Muscle layer of duodenum (tissue), 2 donors: ENCODE data around the gene CCDC70.
A peak's percentile ranks its signal among the peaks of the same experiment; 100 is the strongest.

Source experiments
- H3K27ac ChIP-seq: one replicate; pipeline ENCODE4 v1.7.0; 2013; ENCODE audit warnings: mild to moderate bottlenecking, low read length
- H3K27me3 ChIP-seq: one replicate; pipeline ENCODE4 v1.7.0; 2013; ENCODE audit warnings: low read depth, mild to moderate bottlenecking, control low read depth, low read length
- H3K36me3 ChIP-seq, 2 donors: one replicate each; pipeline ENCODE4 v1.7.0; 2013; ENCODE audit warnings: low read length in 2 of 2, control low read depth in 1 of 2, mild to moderate bottlenecking in 1 of 2; ENCODE audit not compliant: insufficient read depth in 2 of 2, control insufficient read depth in 1 of 2
- H3K4me1 ChIP-seq, 2 donors: one replicate each; pipeline ENCODE4 v1.7.0; 2013; ENCODE audit warnings: low read length in 2 of 2, mild to moderate bottlenecking in 2 of 2, control low read depth in 1 of 2, moderate library complexity in 1 of 2; ENCODE audit not compliant: insufficient read depth in 2 of 2, control insufficient read depth in 1 of 2
- H3K4me3 ChIP-seq, 2 donors: one replicate each; pipeline ENCODE4 v1.7.0; 2013; ENCODE audit warnings: low read length in 2 of 2, low read depth in 1 of 2, mild to moderate bottlenecking in 1 of 2
- H3K9me3 ChIP-seq, 2 donors: one replicate each; pipeline ENCODE4 v1.7.0; 2013; ENCODE audit warnings: low read length in 2 of 2, control low read depth in 1 of 2, mild to moderate bottlenecking in 1 of 2; ENCODE audit not compliant: control insufficient read depth in 1 of 2
- donor health status: healthy.

The CCDC70 gene

DNA sequence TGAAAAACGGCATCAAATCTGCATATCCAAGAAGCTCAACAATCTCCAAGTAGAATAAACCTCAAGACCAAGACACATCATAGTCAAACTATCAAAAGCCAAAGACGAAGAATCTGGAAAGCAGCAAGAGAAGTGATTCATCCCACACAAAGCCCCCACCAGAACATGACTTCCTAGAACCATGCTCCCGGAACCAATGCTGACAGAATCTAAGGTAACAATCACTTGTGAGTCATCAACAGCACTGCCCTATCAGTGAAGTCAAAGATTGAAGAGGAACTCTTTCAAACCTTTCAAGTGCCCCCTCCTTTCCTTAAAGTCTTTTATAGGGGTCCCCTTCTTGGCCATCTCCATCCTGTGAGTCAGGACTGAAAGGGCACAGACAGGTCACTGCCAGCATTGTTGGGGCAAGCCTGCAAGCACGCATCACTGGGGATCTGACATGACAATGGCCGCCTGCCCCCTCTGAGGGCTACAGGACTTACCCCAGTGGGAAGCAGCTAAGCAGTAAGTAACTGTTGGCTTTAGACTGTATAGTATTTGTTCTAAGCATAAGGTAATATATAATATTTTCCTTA is at the start of gene CCDC70:
Gene CCDC70 (plus strand): TSS at position 247 of the 578 bp plus-strand sequence. CDS start 3,443 bp downstream, outside the sequence.
- no peaks in the 10 kb centered on the region for H3K9me3 ChIP-seq
- no peaks in the 10 kb centered on the region for H3K4me1 ChIP-seq

DNA sequence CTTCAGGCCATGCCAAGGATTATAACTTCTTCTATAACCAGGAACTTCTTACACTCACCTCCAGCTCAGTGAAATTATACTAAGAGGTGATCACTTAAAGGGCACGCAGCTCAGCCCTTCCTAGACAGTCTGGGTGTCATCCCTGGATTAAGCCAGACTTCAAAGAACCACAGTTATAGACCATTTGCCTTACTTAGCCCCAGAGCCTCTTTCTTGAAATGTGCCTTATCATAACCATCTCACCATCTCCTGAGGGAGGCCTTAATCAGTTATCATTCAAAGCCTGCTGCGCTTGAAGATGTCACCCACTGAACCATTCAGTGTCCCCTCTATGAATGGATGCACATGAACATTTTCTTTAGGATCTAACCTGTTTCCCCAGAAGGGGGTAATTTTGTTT is 47.7 kb upstream of the CCDC70 start:
- no peaks in the 10 kb centered on the region for H3K9me3 ChIP-seq
- no peak overlapping the region for H3K4me3 ChIP-seq
- no peaks in the 10 kb centered on the region for H3K27me3 ChIP-seq
- H3K27ac ChIP-seq: no peak overlapping the region
- H3K4me1 ChIP-seq: peaks cover 2 to 13% of the 10 kb centered on the region in 2 donors
- H3K36me3 ChIP-seq: no peaks in the 10 kb centered on the region

More for the DNA sequence above, at the start of gene CCDC70:
- Histone ChIP-seq H3K4me3 (no peak within 1 kb of the TSS), H3K36me3 (no peaks in the 10 kb centered on the region), H3K27me3 (no peaks in the 10 kb centered on the region), H3K27ac (no peak within 1 kb of the TSS)

DNA sequence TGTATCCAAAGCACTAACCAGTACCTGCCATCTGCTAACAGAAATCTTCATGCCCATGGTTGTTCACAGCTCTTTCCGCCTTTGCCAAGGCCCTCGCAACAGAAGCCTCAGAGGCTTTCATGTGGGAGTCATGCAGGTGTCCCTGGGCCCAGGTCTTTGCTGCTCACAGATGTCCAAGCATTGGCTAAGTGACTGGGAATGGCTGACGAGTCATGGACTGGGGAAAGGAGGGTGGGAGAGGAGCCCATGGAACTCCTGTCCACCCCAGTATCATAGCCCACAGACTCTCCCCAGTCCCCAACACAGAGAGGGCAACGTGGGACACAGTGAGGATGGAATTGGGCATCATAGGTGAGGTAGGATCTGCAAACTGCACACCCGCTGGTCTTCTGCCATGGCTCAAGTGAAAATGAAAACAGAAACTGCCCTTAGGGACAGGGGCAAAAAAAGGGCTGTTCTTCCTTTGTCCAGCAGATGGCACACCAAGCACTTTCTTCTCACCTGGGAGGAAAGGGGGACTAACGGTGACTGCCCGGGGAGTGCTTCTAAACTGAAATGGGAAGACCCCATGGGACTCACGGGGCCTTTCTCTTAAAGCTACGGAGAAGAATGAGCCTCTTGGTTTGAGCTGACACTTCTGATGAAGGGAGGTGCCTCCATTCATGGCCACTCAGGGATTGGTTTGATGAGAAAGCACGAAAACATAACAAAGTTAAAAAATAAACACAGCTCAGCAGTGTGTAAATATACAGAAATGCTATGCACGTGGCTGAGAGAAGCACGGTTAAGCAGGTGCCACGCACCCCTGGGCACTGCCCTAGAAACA is 46.7 kb upstream of the CCDC70 start:
- peak overlapping the region; percentile 37 to 47 for H3K4me3 ChIP-seq
- no peaks in the 10 kb centered on the region for H3K27me3 ChIP-seq
- H3K27ac ChIP-seq: no peak overlapping the region
- H3K9me3 ChIP-seq: no peaks in the 10 kb centered on the region
- H3K4me1 ChIP-seq: peaks cover 3 to 19% of the 10 kb centered on the region in 2 donors
- no peaks in the 10 kb centered on the region for H3K36me3 ChIP-seq

DNA sequence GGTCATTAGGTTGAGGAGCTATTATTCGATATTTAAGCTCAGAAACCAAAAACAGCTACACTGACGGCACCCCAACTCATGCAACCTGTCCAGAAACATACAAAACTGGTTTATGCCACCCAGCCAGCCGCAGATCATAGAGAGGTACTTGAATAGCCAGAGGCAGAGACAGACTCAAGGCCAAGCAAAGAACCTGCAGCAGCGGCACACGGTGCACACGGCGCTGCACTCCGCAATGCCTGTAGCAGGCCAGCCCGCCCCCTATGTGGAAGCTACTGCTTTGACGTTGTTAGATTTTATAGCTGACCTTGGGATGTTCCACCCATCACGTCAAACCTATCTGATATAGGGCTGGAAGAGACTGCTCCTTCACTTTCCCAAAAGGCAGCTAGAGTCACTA is 45.9 kb upstream of the CCDC70 start:
- Histone ChIP-seq H3K4me1 (peaks cover 3 to 19% of the 10 kb centered on the region in 2 donors), H3K36me3 (no peaks in the 10 kb centered on the region), H3K27ac (no peak overlapping the region), H3K9me3 (no peaks in the 10 kb centered on the region), H3K4me3 (peak overlapping the region in 1 of 2 donors; percentile 37), H3K27me3 (no peaks in the 10 kb centered on the region)

DNA sequence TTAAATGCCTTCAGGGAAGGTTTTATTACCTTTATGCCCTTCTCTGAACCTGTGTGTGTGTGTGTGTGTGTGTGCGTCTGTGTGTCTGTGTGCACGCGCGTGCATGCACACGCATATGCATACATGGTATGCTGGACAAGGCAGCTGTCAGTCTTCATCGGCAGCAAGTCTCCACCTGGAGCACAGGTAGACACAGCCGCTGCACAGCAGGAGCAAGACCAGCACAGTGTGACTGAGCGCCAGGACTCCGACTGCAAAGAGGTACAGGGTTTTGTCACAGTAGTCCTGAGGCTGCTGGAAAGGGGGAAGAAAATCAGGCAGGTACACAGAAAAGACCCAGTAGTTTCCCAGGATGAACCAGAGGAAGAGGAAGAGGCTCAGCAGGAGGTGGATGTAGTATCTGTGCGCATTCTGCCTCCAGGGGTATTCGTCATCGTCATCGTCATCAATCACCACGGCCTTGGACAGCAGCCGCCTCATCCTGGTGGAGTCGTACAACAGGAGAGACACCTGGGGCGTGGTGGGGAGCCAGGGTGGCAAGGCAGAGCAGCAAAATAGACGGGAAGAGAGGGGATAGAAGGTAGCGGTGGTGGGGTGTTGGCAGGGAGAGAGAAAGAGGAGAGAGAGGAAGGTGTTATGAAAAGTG is 45.0 kb upstream of the CCDC70 start:
- Histone ChIP-seq H3K36me3 (no peaks in the 10 kb centered on the region), H3K27me3 (no peaks in the 10 kb centered on the region), H3K9me3 (no peaks in the 10 kb centered on the region), H3K4me1 (peaks cover 3 to 19% of the 10 kb centered on the region in 2 donors), H3K27ac (no peak overlapping the region), H3K4me3 (no peak overlapping the region)

DNA sequence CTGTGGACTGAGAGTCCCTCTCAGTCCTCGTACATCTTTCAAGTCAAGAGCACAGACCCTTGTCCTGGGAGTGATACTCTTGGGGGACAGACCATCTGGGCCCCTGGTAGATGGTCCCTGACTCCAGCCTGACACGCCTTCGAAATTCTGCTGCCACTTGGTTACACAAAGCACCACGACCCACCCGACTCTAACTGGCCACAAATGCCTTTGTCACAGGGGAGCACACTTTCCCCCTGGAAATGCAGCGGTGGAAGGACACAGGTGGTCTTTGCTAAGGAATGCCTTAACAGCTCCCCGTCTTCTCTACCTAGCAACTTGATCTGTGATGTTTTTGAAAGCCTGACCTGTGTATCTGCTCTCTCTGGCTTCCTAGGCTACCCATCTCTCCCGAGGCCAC is 44.1 kb upstream of the CCDC70 start:
- no peak overlapping the region for H3K27ac ChIP-seq
- no peaks in the 10 kb centered on the region for H3K36me3 ChIP-seq
- no peak overlapping the region for H3K4me3 ChIP-seq
- H3K4me1 ChIP-seq: peaks cover 3 to 19% of the 10 kb centered on the region in 2 donors
- H3K9me3 ChIP-seq: no peaks in the 10 kb centered on the region
- H3K27me3 ChIP-seq: no peaks in the 10 kb centered on the region

DNA sequence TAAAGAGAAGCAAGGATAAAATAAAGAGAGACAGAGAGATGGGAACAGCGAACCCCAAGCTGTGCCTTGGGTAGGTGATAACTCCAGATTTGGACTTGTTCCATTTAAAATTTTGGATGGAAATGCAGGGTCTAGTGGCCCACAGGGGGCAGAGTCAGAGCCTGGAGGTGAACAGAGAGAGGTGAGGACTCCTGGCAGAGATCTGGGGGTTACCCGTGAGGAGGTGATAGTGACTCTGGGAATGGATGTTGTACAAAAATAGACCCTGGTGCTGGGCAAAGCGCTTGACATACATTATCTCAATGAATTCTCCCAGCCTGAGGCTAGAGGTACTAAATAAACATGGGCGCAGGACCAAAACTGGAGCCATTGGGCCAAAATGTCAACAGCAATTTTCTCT is 43.5 kb upstream of the CCDC70 start:
- Histone ChIP-seq H3K27ac (no peak overlapping the region), H3K36me3 (no peaks in the 10 kb centered on the region), H3K4me1 (peaks cover 3 to 19% of the 10 kb centered on the region in 2 donors), H3K4me3 (no peak overlapping the region), H3K9me3 (no peaks in the 10 kb centered on the region), H3K27me3 (no peaks in the 10 kb centered on the region)

DNA sequence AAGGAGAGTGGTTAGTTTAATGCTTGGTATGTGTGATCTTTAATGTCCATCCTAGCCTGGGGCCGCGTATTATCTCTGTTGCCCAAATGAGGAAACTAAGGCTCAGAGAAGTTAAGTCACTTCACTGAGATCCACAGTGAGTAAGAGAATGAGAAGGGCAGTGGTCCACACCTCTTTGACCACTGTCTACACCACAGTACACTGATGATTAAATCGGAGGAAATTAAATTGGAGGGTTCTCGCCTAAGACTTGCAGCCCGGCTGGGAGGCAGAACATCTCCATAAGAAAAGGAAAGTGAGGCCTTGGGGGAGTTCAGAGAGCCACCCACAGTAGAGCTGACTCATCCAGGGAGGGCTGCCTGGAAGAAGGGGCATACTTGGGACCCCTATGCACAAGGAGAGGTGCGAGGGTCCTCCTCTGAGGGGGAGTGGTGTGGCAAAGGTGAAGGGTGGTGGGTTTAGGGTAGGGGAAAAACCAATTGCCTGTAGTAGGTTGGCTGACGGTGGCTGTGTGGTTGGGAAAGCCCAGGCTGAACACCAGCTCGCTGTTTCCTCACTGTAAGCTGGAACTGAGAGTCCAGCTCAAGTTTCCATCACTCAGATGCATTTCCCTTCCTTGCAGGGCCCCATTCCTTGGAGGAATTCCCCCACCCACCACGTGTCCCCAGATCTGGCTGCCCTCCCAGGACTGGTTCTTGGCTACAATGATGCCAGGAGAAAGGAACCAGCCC is 42.8 kb upstream of the CCDC70 start:
- H3K27ac ChIP-seq: no peak overlapping the region
- no peaks in the 10 kb centered on the region for H3K27me3 ChIP-seq

DNA sequence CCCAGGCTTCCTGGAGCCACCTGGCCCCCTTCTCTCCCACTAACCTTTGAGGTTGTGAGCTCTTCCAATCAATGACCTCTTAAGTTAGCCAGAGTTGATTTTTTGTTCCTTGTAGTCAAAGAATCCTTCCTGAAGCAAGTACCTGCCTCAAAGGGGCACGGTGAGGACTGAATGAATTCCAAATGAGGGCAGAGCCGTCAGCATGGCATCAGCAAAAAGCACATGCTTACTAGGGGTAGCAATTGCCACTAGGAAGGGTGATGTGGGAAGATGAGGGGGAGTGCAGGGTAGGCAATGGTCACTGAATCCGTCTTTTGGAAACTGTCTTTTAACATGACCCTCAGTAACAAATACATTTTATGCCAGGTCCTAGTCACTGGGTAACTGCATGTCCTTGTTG is 42.2 kb upstream of the CCDC70 start:
- Histone ChIP-seq H3K27me3 (no peaks in the 10 kb centered on the region), H3K36me3 (no peaks in the 10 kb centered on the region), H3K27ac (no peak overlapping the region), H3K9me3 (no peaks in the 10 kb centered on the region), H3K4me1 (peaks cover 3 to 19% of the 10 kb centered on the region in 2 donors), H3K4me3 (no peak overlapping the region)

More for the DNA sequence above, 42.8 kb upstream of the CCDC70 start:
- no peaks in the 10 kb centered on the region for H3K36me3 ChIP-seq
- peaks cover 3 to 19% of the 10 kb centered on the region in 2 donors for H3K4me1 ChIP-seq
- H3K4me3 ChIP-seq: no peak overlapping the region
- H3K9me3 ChIP-seq: no peaks in the 10 kb centered on the region

DNA sequence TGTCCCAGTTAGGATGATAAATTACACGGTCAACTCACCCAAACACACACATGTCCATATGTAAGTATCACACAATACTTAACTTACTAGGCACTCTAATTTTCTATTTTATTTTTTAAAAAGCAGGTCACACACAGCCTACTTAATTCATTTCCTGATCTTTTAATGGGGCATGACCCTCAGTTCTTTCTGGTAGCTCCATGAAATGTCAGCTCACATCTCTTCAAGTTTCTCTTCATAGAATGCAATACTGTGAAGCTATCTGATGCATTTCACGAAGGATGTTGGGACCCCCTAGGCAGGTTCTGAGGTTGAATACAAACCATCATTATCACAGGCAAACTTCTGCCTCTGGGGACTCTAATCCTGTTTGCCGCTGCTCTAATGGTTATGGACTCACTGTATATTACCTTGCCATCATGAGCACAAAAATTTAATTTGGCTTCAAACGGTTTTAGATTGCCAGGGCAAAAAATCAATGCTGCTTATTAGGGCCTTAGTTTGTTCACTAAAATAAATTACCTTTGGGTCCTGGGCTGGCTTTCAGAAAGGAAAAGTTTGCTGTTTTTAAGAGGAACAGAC is 41.7 kb upstream of the CCDC70 start:
- Histone ChIP-seq H3K4me3 (no peak overlapping the region), H3K4me1 (peaks cover 3 to 16% of the 10 kb centered on the region in 2 donors), H3K36me3 (no peaks in the 10 kb centered on the region), H3K27ac (no peak overlapping the region), H3K9me3 (no peaks in the 10 kb centered on the region), H3K27me3 (no peaks in the 10 kb centered on the region)
